Endometrial microvascular endothelial cells (primary cell): ENCODE measurements around the gene ASTN2. TPM values are rescaled to one million over a fixed set of nuclear protein-coding genes. Genes with fewer than 3 reads are reported as not detected.

ENCODE experiments used
- in situ Hi-C: cut with HindIII; loops from 2 replicates; pipeline ENCODE4 v1.10.0; 2017; ENCODE audit warnings: low sequenced_read_pairs, low pct_unique_long_range_greater_than_20kb; ENCODE audit errors: inconsistent ontology term
- total RNA-seq: library from RNA; depleted of rRNA; stranded (reverse); fragments of >200 nt; gene quantifications from one replicate; pipeline ENCODE4 v1.2.3, GENCODE V29; 2015; ENCODE audit errors: inconsistent ontology term

The ASTN2 gene
- total RNA-seq, 1 donor from 2014 or later: 2.1 TPM

- in situ Hi-C loops: no loop called here
Observed at GRCh38 chr9:116661037-116661954, 753.6 kb downstream of the ASTN2 start.

GRCh38 chr9:116658265-116658664, 756.6 kb downstream of the ASTN2 start:
- in situ Hi-C loops: no loop called here

- in situ Hi-C loops: no loop called here
Observed at GRCh38 chr9:116656977-116657376, 757.9 kb downstream of the ASTN2 start.

GRCh38 chr9:116656501-116656971, 758.3 kb downstream of the ASTN2 start:
- in situ Hi-C loops: no loop called here

GRCh38 chr9:116654059-116654355, 760.9 kb downstream of the ASTN2 start:
- in situ Hi-C loops: no loop called here

GRCh38 chr9:116653348-116654058, 761.4 kb downstream of the ASTN2 start:
- in situ Hi-C loops: no loop called here

GRCh38 chr9:116647515-116647809, 767.4 kb downstream of the ASTN2 start:
- in situ Hi-C loops: no loop called here

- in situ Hi-C loops: no loop called here
Observed at GRCh38 chr9:116646661-116647514, 768.0 kb downstream of the ASTN2 start.

- in situ Hi-C loops: no loop called here
Observed at GRCh38 chr9:116644091-116644688, 770.7 kb downstream of the ASTN2 start.

- in situ Hi-C loops: no loop called here
Observed at GRCh38 chr9:116643691-116644090, 771.2 kb downstream of the ASTN2 start.

GRCh38 chr9:116641292-116642059, 773.4 kb downstream of the ASTN2 start:
- in situ Hi-C loops: no loop called here

GRCh38 chr9:116639251-116639741, 775.6 kb downstream of the ASTN2 start:
- in situ Hi-C loops: no loop called here

GRCh38 chr9:116635908-116636307, 778.9 kb downstream of the ASTN2 start:
- in situ Hi-C loops: no loop called here

- in situ Hi-C loops: no loop called here
Observed at GRCh38 chr9:116632990-116633838, 781.6 kb downstream of the ASTN2 start.

GRCh38 chr9:116629634-116630033, 785.2 kb downstream of the ASTN2 start:
- in situ Hi-C loops: no loop called here

- in situ Hi-C loops: no loop called here
Observed at GRCh38 chr9:116628716-116629115, 786.1 kb downstream of the ASTN2 start.

GRCh38 chr9:116627433-116627832, 787.4 kb downstream of the ASTN2 start:
- in situ Hi-C loops: no loop called here
